Measurements from ENCODE around the gene ABCF2. TPM values are rescaled to one million over a fixed set of nuclear protein-coding genes. Genes with fewer than 3 reads are reported as not detected.

ABCF2 gene
- total RNA-seq, 1 donor from 2014 or later: 47.3 TPM

GRCh38 chr7:151187409-151188251, 39.4 kb downstream of the ABCF2 start:
- Mint-ChIP-seq H3K4me3 (no peak overlapping the region), H3K4me1 (peaks cover 4% of the 10 kb centered on the region), H3K27ac (no peak overlapping the region), H3K36me3 (ENCODE audit: low read depth) (no peaks in the 10 kb centered on the region), H3K27me3 (peaks cover 26% of the 10 kb centered on the region), H3K9me3 (no peaks in the 10 kb centered on the region)
- POLR2A ChIA-PET: interaction anchor here (1.0 kb wide), 1 partner anchor 39 kb away, joined by 3 read pairs; the partner anchor contains the start of gene ABCF2
- CTCF ChIA-PET: no interaction called here
- intact Hi-C loops (cut with micrococcal nuclease): no loop called here
- DNase-seq: no peak
- TF ChIP-seq CTCF (IDR thresholded peaks at IDR 0.05): no peak
- no peak for ATAC-seq (ENCODE audit: low read depth)

- intact Hi-C loops (cut with micrococcal nuclease): no loop called here
- H3K4me1 Mint-ChIP-seq: peaks cover 4% of the 10 kb centered on the region
- no peak within 1 kb of the TSS for H3K27ac Mint-ChIP-seq
- no peak for TF ChIP-seq CTCF (IDR thresholded peaks at IDR 0.05)
- H3K4me3 Mint-ChIP-seq: no peak within 1 kb of the TSS
- peaks cover 28% of the 10 kb centered on the region for H3K27me3 Mint-ChIP-seq
- no peaks in the 10 kb centered on the region for H3K36me3 Mint-ChIP-seq (ENCODE audit: low read depth)
- no peaks in the 10 kb centered on the region for H3K9me3 Mint-ChIP-seq
- ChIA-PET POLR2A (no interaction called here), CTCF (no interaction called here)
- ATAC-seq (ENCODE audit: low read depth) (no peak), DNase-seq (no peak)
Observed at GRCh38 chr7:151186640-151187408, 40.2 kb downstream of the ABCF2 start, which contains the start of gene ASB10. ASB10 (minus strand) TSS chr7:151187250; CDS start chr7:151187130, 120 bp downstream.

- TF ChIP-seq CTCF (IDR thresholded peaks at IDR 0.05): no peak
- Mint-ChIP-seq H3K27me3 (peaks cover 27% of the 10 kb centered on the region), H3K9me3 (no peaks in the 10 kb centered on the region), H3K36me3 (ENCODE audit: low read depth) (no peaks in the 10 kb centered on the region), H3K27ac (no peak overlapping the region), H3K4me3 (no peak overlapping the region), H3K4me1 (peaks cover 4% of the 10 kb centered on the region)
- CTCF ChIA-PET: no interaction called here
- POLR2A ChIA-PET: no interaction called here
- DNase-seq (no peak), ATAC-seq (ENCODE audit: low read depth) (no peak)
- intact Hi-C loops (cut with micrococcal nuclease): no loop called here
Observed at GRCh38 chr7:151185762-151186639, 41.0 kb downstream of the ABCF2 start.

GRCh38 chr7:151181011-151181431, 46.0 kb downstream of the ABCF2 start:
- CTCF ChIA-PET: no interaction called here
- no peaks in the 10 kb centered on the region for H3K4me1 Mint-ChIP-seq
- H3K36me3 Mint-ChIP-seq (ENCODE audit: low read depth): no peaks in the 10 kb centered on the region
- H3K4me3 Mint-ChIP-seq: no peak overlapping the region
- no peaks in the 10 kb centered on the region for H3K9me3 Mint-ChIP-seq
- intact Hi-C loops (cut with micrococcal nuclease): no loop called here
- no peak for TF ChIP-seq CTCF (IDR thresholded peaks at IDR 0.05)
- ATAC-seq (ENCODE audit: low read depth): no peak
- POLR2A ChIA-PET: no interaction called here
- no peak overlapping the region for H3K27ac Mint-ChIP-seq
- DNase-seq: peak; percentile 6
- H3K27me3 Mint-ChIP-seq: peaks cover 30% of the 10 kb centered on the region

Measured in activated B cell treated with CpG ODN at 0.5 μM for 24 hours (primary cell).